HG03565 (cell line): Measurements from ENCODE around the gene HSD11B1.

ENCODE experiments used
- ATAC-seq: cut with Tn5 transposase; IDR thresholded peaks from one replicate; pipeline ENCODE4 v1.9.1; 2021; ENCODE audit warnings: mild to moderate bottlenecking, moderate library complexity; ENCODE audit not compliant: unreplicated experiment

Gene HSD11B1

DNA sequence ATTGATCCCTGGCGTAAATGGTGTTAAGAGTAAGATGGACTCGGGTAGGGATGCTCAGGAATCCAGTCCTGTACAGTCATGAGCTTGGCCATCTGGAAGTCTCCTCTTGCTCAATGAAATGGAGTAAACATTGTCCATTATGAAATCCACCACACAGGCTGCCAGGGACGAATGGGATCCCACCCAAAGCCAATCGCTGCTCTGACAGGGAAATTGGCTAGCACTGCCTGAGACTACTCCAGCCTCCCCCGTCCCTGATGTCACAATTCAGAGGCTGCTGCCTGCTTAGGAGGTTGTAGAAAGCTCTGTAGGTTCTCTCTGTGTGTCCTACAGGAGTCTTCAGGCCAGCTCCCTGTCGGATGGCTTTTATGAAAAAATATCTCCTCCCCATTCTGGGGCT lies at the start of gene HSD11B1:
Gene HSD11B1, plus strand, starts transcription at position 263 of the 400 bp plus-strand sequence. Its CDS starts 97 bp downstream, at position 360.
- no peak for ATAC-seq

DNA sequence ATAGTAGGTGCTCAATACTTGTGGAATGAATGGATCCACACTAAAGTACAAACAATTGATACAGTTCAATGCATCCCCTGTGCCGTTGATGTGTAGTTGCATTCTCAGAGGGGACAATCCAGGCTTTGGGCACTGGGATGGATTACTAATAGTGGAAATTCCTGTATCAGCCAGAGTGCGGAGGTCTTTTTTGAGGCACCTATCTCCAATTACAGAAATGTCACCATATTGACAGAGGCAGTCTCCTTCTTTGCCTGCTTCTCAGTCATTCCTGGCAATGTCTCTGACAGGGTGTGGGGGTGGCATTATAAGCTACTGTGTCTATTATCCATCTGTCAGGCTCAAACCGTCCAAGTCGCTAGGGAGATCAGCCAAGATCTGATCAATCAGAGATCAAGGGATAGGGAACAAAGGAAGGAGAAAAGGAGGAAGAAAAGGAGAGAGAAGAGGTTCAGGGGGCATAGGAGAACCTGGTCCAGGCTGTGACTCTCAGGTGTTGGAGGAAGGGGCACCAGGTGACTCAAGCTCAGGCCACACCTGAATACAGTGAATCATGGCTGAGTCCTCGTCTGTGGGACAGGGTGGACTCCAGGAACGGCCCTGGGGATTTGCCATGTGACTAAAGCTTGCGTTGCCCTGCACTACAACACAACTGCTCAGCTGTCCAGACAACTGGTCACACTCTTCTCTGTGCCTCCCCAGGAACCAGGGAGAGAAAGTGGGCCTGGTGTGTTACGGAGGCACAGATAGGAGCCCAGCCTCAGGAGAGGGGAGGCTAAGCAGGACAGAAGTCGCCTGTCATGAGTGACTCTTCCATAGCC lies 49.0 kb upstream of the HSD11B1 start:
- no peak for ATAC-seq

DNA sequence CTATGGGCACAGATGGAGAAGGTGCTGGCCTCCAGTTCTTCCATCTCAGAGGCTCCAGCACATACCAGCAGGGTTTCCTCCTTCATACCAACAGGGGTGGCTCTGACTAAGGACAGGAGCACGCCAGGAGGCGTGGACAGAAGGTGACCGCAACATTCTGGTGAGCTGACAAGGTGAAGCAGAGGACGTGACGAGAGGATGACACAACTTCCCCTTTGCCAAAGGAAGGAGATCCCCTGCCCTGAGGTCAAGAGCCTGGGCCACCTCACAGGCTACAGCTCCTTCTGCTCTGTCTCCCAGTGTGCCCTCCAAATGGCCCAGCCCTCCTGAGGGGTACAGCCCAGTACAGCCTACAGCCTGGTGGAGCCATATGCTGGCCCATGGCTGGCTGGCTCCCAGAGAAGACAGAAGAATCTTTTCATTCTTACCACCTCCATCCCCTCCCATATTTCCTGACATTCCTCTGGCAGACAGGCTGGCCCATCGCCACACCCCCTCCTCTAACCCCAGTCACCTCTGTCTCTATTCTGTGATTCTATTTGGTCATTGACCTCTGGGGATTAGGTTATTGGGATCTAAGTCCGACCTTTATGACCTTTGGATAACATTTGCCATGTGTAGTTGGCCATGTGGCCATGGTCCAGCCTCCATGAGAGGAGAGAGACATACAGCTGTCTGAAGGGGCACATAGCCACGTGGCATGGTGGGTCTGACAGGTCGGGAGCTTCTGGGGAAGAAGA lies 47.3 kb upstream of the HSD11B1 start:
- peak; percentile 27 for ATAC-seq

DNA sequence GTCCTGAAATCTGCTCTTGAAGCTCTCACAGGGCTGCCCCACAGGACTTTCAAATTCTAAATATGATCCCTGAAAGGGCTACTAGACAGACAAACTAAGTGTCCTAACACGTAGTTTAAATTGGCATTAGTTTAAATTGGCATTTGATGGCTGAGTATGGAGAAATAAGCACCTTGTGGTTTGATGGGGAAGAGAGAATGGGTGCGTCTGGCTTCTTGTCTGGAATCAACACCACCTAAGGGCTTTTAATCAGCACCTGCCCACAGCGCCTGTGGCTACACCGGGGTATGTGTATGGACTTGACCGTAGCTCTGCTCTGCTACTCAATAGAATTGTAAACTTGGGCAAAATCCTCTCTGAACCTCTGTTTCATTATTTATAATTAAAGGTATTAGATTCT lies 46.7 kb upstream of the HSD11B1 start:
- ATAC-seq = no peak

DNA sequence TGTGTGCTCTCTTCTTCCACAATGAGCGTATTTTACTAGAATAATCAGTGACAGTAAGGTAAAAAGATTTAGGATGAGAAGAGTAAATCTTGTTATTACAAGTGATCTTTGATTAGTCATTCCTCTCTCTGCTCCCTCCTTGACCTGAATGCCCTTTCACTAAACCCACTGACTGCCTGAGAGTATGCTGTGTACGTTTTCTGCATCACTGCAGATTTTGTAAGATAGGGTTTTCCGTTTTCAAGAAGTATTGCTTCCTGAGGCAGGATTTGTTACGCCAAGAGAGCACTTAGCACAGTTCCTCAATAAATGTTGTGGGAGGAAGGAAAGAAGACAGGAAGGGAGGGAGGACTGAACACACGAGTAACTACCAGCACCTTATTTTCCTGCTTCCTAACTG lies 44.7 kb upstream of the HSD11B1 start:
- peak; percentile 83 for ATAC-seq

DNA sequence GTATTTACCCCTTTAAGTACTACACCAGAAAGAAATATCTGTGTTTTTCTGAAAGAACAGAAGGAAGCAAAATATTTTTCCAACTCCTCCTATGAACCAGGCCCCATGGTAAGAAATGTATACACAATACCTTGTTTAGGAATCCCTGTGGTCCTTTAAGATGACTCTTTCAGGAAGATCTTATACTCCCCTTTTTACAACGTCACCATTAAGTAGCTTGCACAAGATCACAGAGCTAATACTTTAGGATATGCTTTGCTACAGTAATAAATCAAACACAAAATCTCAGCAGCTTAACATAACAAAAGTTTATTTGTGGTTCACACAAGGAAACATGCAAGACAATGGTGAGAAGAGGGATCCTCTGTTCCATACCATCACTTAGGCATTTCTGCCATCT lies 43.6 kb upstream of the HSD11B1 start:
- no peak for ATAC-seq

DNA sequence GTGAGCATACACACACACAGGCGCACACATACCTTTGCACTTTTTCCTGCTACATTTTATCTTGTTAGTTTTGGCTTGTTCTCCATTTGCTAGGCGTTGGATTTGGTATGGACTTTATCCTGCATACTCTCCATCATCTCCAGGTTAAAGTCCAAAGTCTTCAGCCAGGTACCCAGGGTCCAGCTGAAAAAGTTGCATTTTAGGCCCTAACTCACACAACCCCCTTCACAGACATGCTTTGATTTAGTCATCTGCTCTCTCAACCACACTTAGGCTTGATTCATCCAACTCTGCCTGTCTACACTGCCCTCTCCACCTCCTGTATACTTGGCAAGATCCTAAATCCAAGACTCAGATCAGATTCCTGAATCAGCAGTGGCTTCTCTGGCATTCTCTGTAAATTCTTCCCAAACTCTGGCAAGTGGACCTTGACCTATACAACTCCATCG lies 41.7 kb upstream of the HSD11B1 start:
- no peak for ATAC-seq

DNA sequence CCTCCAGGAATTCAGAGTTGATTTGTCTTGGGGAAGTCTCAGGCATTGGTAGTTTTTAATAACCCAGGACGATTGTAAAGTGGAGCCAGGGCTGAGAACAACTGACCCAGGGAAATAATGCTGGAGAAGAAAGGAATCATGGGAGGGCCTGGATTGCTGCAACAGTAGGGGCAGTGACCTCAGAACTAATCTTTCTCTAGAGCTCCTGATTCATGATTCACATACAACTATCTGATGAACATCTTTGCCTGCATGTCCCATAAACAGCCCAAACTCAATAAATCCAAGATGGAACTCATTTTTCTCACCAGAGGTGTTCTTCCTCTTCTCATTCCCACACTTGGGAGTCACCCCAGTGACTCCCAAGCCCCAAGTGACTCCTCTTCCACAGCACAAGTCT lies 37.5 kb upstream of the HSD11B1 start:
- no peak for ATAC-seq

DNA sequence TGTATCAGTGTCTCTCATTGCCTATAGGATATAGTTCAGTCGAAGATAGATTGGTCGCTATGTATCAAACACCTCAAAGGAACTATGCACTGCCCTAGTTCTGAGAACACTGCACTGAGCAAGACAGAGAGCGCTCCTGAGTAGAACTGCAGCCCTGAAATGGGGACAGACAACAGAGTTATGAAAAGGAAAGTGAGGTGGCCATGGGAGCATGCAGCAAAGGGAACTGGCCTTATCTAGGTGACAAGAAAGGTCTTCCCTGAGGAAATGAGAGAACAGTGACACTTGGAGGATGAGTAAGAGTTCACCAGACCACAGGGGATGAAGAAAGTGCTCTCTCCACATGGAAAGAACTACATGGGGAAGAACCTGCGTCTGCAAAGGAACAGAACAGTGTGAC lies 36.9 kb upstream of the HSD11B1 start:
- ATAC-seq = no peak

DNA sequence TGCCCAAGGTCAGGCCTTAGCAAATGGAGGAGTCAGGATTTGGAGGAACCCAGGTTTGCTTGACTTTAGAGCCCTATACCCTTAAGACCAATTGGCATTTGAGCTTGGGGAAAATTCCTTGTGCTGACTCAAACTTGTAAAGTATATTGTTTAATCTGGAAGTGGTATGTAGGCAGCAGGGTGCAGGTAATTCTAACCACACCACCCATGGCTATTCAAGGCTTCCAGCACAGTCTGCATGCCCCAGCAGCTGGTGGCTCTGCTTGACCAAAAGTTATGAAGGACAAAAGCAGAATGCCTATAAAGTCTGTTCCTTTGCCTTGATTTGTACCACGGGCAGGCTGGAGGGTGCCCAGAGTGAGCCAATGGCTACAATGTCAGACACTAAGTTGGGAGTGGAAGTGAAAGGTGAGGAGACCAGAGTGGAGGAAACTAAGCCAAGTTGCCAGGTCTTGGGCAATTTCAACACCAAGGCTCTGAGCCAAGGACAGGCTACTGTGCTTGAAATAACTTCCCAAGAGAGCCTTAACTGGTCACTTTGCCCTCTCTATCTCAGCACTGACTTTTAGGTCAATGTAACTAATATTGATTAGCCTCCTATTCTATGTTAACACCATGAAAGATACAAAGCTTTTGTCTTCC lies 34.1 kb upstream of the HSD11B1 start:
- ATAC-seq = no peak

DNA sequence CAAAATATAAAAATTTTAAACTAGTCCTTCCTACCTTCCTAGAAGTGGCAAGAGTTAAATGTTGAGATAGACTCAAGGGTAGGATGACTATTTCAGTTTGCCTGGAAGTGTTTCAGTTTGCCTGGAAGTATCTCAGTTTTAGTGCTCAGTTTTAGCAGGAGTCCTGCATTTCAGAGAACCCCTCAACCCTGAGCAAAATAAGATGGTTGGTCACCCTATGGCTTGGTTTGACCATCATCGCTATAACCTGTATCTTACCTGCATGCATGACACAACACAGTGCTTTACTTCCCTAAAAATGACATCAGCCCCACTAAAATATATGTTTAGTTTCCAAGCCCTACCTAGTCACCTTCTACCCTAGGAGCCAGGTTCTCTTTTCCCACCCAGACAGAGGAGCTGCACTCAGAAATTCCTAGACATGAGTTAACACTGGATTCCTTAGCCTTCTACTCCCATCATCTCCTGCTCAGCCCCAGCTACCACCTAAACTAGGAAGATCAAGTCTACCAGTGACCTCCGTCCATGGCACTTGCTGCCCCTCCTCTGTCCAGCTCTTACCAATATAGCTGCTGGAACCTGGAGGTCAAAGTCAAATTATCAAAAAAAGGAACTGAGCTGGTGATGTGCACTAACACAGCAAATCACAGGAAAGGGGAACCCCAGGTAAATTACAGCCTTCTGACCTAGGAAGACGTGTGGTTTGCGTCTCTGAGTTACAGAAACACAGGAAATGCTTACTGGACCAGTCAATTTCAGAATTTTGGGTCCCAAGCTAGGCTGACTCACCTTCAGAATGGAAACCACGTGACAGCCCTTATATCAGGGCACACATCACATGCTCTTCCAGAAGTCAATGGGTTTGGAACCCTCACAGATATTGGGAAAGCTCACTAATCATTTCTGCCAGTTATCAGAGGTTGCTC lies 31.7 kb upstream of the HSD11B1 start:
- ATAC-seq = peak; percentile 84

DNA sequence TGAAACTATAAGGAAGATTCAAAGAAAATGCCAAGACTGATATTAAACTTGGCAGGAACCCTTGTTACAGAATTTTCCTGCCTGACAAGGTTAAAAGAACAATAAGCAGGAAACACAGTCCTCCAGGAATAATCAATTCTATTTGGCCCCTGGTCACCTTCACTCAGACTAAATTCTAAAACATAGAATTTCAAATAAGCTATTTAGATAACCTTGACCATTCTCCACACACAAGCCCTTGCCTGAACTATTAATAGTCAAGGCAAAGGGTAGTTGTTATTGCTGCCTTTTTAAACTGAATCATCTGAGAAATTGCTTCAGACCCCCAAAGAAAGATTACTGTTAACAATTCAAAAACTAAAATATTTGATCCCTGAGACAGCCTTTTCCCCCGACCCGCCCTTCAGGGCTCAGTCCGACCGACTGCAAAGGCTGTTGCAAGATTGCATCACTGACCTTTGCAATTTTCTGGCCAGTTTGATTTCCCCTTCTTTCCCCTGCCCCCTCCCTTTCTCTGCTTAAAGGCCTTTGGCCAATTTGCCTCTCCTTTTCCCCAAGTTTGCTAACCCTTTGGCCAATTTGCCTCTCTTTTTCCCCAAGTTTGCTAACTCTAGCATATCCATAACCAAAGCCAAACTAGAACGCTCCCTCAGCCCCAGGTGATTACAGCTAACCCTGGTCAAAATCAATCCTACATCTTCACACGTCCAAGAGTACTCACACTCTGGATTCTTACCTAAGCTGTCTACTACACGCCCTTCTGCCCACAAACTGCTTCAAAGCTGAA lies 30.8 kb upstream of the HSD11B1 start:
- no peak for ATAC-seq

DNA sequence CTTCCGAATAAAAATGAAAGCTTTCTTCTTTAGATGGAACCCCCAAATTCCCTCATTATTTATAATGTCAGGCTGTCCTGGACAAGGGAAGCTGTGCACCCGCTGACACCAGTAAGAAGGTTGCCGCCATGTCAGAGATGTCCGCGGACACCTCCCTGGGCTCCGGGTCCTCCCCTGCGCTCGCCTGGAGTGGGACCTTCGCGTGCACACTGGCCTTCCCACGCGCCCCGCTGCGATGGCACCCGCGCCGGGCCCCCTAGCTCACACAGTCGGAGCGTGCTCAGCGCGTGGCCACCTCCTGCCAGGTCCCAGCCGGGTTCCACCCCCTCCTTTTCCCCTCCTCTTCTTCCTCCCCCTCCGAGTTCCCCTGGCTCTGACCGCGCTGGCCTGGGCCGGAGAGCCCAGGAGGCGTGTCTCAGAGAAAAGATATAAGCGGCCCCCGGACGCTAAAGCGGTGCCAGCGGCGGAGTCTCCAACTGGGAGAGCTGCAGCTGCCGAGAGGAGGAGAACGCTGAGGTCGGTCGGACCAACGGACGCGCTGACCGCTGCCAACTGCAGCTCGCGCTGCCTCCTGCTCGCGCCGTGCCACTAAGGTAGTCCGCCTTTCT lies 29.6 kb upstream of the HSD11B1 start, which contains the start of gene G0S2:
Gene G0S2, plus strand, starts transcription at position 456 of the 608 bp plus-strand sequence. CDS start 273 bp downstream, outside the sequence.
- no peak for ATAC-seq

DNA sequence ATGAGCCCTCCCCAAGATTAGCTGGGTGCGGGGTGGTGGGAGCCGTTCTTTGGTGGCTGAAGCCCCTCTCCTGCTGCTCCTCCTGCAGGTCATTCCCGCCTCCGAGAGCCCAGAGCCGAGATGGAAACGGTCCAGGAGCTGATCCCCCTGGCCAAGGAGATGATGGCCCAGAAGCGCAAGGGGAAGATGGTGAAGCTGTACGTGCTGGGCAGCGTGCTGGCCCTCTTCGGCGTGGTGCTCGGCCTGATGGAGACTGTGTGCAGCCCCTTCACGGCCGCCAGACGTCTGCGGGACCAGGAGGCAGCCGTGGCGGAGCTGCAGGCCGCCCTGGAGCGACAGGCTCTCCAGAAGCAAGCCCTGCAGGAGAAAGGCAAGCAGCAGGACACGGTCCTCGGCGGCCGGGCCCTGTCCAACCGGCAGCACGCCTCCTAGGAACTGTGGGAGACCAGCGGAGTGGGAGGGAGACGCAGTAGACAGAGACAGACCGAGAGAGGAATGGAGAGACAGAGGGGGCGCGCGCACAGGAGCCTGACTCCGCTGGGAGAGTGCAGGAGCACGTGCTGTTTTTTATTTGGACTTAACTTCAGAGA lies 29.0 kb upstream of the HSD11B1 start:
- ATAC-seq = no peak

DNA sequence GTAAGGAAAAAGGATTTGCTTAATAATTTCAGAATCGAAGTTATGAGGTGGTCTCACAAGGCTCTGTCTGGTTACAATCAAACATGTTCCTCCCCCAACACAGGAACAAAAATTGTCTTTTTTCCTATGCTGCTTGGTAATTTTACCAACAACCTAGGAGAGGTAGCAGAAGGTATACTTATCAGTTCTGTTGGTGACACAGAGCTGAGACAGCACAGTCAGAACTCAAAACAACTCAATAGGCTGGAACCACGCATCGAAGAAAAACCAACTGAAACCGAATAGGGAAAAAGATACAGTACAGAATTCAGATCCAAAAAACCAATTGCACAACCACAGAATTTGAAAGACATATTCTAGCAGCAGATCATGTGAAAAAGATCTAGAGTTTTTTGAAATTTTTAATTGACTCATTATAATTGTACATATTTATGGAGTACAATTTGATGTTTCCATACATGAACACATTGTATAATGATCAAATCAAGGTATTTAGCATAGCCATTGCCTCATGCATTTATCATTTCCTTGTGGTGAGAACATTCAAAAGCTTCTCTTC lies 25.6 kb upstream of the HSD11B1 start:
- ATAC-seq = no peak

DNA sequence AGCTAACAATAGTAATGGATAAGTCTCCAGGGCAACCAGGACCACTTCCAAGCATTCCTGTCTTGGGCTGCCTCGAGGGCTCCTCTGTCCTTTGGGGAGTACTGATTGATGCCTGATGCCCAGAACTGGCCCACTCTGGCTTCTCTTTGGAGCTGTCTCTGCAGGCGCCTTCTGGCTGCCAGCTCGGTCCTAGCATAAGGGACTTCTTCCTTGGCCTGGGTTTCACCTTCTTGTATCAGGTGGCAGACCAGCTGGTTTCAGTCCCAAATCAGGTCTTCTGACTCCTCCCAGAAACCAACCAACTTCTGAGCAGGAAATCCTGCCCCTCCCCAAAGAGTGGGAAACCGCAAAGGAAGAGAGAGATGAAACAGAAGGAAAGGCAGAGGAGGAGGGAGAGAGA lies 18.8 kb upstream of the HSD11B1 start:
- no peak for ATAC-seq

DNA sequence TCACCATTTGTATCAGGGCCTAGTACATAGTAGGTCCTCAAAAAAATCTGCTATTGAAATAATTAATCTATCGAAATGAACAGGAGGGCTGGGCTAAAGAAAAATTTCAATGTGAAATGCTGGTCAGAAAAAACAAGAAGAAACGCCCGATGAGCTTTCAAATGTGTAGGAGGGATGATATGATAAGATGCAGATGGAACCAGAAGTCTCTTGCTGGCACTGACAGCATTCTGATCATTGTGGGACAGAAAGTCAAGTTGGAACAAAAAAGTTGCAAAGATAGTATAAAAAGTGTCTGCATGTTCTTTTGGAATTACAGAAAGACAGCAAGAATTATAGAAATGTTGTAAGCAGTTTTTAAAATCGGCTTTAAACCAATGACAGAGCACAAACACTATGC lies 18.3 kb upstream of the HSD11B1 start:
- no peak for ATAC-seq

DNA sequence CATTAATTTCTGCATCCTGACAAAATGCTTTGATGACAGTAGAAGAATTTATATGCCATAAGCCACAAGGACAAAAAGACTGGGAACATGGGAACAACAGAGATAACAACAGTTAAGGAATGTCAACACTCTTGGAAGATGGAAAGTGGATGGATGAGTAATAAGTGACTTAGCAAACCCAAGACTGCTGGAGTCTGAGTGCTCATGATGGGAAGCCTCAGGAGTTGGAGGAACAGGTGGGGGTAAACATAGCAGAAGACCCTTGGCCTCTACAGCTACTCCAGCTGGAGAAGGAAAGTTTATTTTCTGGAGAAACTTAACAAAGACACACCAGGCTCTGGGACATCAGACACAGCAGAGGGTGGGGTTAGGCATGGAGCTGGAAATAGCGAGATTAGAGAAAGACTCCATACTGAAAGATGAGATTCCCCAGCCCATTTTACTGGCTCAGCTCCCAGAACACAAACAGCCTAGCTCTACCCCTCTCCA lies 15.9 kb upstream of the HSD11B1 start:
- ATAC-seq = no peak
